HG03469 (cell line): Measurements from ENCODE around the gene USP31.

Experiments
- ATAC-seq: cut with Tn5 transposase; IDR thresholded peaks from one replicate; pipeline ENCODE4 v1.9.1; 2021; ENCODE audit warnings: mild to moderate bottlenecking, moderate library complexity, moderate number of reproducible peaks; ENCODE audit not compliant: unreplicated experiment

USP31 gene

GRCh38 chr16:23132775-23133463 lies 16.3 kb downstream of the USP31 start:
- ATAC-seq = no peak

DNA sequence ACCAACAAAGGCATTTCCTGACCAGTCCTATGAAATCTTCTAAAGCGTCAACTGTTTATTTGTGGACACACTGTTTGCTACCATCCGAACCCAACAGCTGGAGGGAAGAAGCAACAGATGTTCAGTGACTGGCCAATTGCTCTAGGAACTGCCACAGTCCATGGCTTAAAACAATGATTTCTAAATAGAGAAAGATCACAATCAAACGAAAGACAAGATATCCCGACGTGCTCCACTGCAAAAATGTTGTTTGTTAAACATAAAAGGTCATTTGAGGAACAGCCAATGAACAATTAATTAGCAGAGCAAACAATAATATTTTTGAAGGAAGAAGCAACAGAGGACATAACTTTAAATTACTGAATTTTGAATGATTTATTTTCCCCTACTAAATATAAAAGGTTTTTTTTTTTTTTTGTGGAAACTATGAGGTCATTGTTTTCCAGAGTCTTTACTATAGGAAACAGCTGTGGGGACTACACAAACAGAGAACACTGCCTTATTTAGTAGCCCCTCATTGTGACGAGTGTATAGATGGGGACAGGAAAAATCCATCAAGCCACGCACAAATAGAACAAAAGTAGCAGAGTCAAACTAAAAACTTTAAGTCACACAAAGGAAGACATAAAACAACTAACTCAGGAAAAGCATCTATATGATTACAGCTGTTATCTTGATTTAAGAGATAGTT lies 17.2 kb downstream of the USP31 start:
- ATAC-seq = no peak

- ATAC-seq = no peak
Measured at GRCh38 chr16:23131436-23131835, 17.8 kb downstream of the USP31 start.

GRCh38 chr16:23131036-23131435 lies 18.2 kb downstream of the USP31 start:
- ATAC-seq = no peak

- no peak for ATAC-seq
Measured at GRCh38 chr16:23129686-23130085, 19.6 kb downstream of the USP31 start.

- ATAC-seq = no peak
Measured at GRCh38 chr16:23128056-23128455, 21.2 kb downstream of the USP31 start.

DNA sequence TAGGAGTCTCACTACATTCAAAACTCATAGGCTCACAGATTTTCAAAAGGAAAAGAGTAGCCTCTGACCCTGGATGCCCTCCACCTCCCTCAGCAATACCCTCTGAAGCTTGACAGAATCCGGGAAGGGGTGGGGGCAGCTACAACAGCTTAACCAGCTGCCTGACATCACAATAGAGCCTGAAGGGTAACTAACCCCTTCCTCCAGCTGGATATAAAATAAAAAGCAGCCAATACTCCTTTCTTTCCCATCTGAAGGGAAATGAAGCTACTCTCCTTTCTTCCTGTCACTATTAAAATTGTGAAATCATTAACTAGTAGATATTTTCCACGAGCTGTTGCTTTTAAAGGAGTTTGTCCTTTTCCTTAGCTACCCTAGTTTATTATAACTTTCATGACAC lies 24.0 kb downstream of the USP31 start:
- ATAC-seq = no peak

- no peak for ATAC-seq
Measured at GRCh38 chr16:23124315-23124714, 24.9 kb downstream of the USP31 start.

DNA sequence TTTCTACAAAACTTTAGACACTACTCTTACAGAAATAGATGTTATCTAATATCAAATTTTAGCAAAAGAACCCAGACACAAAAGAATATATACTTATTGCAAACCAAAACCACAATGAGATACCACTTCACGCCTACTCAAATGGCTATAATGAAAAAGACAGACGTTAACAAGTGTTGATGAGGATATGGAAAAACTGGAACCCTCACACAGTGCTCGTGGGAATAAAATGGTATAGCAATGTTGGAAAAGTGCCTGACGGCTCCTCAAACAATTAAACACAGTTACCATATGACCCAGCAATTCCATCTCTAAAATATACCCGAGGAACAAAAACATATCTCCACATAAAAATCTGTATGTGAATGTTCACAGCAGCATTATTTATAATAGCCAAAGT lies 27.1 kb downstream of the USP31 start:
- ATAC-seq = no peak

DNA sequence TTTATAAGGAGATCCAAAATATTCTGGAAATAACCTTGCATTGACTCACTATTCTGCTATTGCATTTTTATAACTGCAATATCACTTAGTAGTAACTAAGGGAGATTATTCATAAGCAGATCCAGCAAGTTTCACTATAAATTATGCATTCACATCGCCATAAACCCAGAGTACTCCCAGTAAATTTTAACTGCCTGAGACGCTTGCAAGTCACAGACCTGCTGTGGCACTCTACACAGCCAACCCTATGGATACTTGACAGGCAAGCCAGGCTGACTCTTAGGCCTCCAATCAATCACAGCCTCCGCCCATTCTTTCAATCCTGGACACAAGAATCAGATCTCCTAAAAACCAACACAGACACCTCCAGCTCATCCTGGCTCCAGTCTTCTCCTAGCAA lies 28.2 kb downstream of the USP31 start:
- no peak for ATAC-seq

DNA sequence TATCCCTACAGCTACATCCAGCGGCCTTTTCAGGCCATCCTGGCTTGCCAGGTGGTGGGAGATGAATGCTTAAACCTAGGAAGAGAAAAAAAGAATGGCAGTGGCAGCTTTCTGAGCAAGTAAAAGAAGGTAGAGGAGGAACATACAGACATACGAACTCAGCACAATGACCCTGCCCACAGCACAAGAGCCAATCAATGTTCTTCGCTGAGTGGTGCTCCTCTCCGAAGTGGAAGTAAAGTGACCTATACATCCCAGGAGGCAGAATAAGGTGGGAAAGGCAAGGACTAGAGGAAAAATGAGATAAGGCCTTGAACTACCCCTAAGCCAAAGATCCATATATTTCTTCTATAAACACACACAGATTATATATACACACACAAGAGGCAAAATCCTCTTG lies 28.7 kb downstream of the USP31 start:
- no peak for ATAC-seq

- no peak for ATAC-seq
Measured at GRCh38 chr16:23119570-23119969, 29.7 kb downstream of the USP31 start.

DNA sequence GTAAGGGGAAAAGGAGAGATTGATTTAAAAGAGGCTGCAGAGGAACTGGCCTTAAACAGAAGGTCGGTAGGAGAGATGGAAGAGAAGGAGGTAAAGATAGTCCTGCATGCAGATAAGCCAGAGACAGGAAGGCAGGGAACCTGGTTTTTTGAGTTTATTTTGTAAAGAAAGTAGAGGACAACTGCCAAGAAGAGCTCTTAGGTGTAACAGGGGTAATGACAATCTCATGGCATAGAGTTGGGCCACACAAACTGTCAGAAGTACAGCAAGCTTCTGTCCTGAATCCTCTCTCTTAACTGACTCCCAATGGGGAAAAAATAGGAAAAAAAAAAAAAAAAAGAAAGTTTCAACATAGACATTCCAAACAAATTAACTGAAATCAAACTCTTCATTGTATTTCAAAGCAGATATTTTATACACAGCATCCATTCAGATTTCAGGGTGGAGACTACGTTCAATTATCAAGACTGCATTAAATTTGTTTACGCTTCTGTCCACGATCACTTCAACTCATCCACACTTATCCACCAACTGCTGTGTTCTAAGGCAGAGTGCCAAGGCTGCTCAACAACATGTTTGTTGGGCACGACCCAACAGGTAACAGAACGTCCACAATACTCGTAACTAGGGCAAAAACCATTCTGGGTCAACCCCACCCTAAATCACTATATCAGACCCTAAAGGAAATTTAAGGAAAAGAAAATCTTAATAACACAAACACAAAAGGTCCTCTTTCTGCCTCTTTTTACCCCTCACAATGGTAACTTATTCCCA lies 34.9 kb downstream of the USP31 start:
- no peak for ATAC-seq

DNA sequence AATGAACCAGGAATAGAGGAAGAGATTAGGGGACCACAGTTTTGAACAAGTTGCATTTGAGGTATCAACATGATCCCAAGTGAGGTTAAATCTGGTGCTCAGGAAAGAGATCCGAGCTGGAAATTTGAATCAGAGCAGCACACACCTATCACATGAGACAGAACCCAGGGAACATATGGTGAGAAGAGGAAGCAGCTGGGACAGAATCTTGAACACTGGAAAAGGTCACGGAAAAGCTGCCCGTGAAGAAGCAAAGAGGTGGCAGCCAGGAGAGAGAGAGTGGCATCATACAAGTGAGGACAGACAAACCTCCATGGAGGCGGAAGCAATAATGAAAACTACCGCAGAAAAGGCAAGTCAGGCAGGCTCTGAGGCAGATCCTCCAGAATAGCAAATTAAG lies 36.1 kb downstream of the USP31 start:
- no peak for ATAC-seq

- no peak for ATAC-seq
Measured at GRCh38 chr16:23110257-23110899, 38.9 kb downstream of the USP31 start.

- no peak for ATAC-seq
Measured at GRCh38 chr16:23107936-23108335, 41.3 kb downstream of the USP31 start.

DNA sequence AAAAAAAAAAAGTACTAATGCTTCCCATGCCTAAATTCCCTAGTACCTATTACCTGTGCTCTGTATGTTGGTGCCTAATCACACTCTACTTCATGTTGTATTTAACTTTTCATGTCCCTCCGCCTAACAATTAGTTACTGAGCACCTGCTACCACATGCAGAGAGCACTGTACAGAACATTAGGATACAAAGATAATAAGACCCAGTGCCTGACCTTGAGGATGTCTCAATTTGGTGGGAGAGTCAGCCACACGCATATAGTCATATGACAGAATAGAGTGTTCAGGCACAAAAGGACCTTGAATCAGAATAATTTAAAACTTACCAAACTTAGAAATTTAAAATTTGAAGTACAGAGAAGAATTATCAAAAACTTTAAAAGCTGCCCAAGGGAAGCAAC lies 42.1 kb downstream of the USP31 start:
- no peak for ATAC-seq

- no peak for ATAC-seq
Measured at GRCh38 chr16:23105309-23105708, 43.9 kb downstream of the USP31 start.

GRCh38 chr16:23104032-23104955 lies 45.0 kb downstream of the USP31 start:
- no peak for ATAC-seq

GRCh38 chr16:23103603-23104002 lies 45.6 kb downstream of the USP31 start:
- ATAC-seq = no peak
